Midbrain (tissue), 1 donor: ENCODE measurements around the gene ZNF607.

Experiments
- DNase-seq: peaks from one replicate; lab custom pipeline; 2025; lab: John Stamatoyannopoulos, UW

The ZNF607 gene

DNA sequence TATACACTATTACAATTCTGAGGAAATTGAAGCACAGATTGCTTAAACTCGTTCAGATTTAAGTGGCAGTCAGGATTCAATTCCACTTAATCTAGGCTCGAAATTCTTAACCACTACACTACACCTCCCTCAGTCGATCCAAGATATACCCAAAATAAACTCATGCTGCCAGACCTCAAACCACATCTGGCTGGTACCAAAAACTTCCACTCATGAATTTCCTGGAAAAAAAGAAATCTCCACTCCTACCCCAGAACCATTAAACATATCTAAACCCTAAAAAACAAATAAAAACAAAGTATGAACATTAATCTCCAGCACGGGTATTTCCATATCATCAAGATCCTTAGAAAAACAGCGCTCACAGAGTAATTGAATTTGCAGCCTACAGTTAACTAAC, 65.4 kb downstream of the ZNF607 start:
- no peak for DNase-seq
